ENCODE results near the gene MAPK8.
"Not testable (repeated sequence)": the region's sequence is repeated elsewhere in the genome, so short reads cannot be mapped to it uniquely, and the experiment has no call there.

The MAPK8 gene

DNA sequence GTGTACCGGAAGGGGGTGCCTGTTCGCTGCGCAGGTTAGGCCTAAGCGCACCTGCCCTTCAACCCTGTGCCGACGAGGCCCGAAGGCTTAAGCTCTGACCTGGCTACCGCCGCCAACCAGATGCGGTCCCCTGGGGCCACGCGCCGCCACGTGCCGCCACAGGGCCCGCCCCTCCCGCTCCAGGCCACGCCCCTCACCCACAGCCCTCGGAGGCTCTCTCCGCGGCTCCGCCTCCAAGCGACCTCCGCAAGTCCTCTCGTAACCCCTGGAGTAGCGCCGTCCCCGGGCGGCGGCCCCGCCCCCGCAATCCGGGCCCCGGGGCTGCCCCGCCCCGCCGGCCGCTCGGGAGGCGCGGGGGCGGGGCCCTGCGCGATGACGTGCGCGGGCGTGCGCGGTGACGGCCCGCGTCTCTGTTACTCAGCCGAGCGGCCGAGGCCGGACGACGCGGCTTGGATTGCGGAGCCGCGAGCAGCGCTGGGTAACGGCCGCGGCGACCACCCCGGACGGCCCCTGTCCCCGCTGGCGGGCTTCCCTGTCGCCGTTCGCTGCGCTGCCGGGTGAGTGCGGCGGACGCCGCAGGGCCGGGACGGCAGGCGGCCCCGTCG, at the start of gene MAPK8:
TSS of gene MAPK8 (plus strand) at position 413 of the 605 bp plus-strand sequence. CDS start 94,984 bp downstream, outside the sequence.
- peak; percentile 94 for DNase-seq (ENCODE audit: low spot score)

DNA sequence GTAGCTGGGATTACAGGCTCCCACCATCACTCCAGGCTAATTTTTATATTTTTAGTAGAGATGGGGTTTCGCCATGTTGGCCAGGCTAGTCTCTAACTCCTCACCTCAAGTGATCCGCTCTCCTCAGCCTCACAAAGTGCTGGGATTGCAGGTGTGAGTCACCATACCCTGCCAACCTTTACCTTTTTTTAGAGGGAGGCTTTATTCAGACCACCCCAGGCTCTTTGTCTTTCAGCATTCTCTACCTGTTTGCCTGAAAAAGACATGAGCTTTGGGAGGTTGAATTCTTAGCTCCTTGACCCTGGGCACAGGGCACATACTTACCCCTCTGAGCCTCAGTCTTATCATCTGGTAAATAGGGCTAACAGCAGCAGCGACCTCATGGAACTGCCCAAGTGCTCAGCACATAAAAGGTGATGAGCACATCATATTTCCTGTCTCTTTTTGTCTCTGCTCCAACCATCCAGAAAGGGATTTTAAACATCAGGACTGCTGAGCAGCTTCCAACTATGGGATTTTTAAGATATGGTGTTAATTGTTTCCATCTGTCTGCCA, 49.0 kb upstream of the MAPK8 start:
- no peak for DNase-seq (ENCODE audit: low spot score)

DNA sequence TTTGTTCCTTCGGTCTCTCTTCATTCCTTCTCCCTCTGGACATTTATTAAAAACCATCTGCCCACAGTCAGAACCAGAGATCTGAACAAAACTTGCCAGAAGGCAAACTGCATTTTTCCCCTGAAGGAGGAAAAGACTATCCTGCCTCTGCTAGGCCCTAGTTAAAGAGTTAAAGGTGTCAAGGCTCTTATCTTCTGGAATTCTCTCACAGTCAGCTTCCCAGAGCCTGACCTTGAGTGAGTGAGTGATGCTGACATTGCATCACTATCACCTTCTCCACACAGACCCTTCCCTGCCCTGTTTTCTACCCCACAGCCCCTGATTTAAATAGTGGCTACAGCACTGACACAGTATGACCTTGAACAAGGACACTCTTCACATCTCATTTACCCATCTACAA, 48.4 kb upstream of the MAPK8 start:
- DNase-seq (ENCODE audit: low spot score), result no peak

DNA sequence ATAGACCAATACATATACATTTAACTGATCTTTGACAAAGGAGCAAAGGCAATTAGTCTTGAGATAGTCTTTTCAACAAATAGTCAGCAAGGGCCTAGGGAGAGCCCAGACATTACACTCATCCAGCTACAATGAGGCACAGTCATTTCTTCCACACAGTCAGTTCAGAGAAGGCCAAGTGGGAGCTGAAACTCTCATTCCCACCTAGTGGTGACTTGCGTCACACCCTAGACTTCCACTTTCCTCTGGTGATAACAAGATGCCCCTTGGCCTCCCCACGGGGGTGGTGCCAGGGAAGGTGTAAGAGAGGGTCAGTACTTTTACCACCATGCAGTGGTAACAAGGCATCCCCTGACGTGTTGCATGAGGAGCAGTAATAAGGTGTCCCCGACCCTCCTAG, 39.9 kb upstream of the MAPK8 start:
- no peak for DNase-seq (ENCODE audit: low spot score)

DNA sequence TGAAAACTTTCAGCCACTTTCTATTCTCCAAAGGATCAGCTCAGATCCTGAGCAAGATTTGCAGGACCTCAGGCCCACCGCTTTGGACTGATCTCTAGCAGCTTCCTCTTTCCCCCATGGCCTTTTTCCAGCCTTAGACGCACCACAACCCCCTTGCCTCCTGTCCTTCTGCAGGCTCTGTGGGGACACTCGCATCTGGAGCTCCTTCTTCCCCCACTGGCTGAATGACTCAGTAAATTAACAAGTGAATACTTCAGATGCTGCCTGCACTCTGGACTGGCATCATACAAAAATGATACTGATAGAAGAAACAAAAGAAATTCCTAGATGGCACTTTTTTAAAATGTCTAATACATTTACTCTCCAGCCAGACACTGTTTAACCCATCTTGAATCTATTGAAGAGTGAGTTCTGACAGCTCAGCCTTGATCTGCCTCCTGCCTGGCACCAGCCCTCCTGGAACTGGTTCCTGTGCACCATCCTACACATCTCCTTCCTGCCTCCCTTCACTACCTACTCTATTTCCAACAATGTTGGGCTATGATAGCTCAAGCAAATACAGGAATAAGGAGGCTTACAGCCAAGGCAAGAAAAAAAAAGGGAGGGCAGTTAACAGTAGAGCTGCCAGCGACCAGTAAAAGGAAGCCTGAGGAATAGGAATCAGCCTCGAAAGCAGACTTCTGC, 35.3 kb upstream of the MAPK8 start:
- no peak for DNase-seq (ENCODE audit: low spot score)

DNA sequence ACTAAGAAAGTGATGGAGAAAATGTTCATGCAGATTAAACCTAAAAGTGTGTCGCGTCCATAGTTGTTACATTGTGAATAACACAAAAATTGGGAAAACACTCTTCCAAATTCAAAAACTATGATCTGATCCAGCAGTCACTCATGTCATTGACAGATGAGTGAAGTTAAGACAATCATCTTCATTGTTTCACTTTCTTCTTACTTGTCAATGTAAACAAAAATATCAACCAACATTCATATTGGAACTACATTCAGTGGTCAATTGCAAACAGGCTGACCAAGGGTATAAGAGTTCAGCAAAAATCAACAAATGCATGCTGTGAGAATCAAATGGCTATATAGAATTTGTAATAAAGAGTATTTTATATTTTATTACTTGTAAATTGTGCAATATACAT, 33.8 kb upstream of the MAPK8 start:
- no peak for DNase-seq (ENCODE audit: low spot score)

DNA sequence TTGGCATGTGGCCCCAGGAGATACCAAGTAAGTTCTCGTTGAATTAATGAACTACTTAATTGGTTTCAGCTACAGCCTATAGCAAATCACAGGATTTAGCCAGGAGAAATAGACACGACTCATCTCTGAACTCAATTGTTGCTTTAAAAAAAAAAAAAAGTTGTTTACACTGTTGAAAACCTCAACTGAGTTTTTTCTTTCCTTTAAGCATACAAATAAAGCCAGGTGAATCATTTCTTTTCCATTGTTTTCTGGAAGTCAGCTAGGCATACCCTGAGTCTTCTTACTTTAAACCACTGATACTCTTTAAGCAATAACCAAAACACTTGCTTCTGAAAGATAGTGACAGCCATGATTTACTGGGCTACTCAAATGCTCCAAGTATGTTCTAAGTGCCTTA, 32.7 kb upstream of the MAPK8 start:
- DNase-seq (ENCODE audit: low spot score), result no peak

DNA sequence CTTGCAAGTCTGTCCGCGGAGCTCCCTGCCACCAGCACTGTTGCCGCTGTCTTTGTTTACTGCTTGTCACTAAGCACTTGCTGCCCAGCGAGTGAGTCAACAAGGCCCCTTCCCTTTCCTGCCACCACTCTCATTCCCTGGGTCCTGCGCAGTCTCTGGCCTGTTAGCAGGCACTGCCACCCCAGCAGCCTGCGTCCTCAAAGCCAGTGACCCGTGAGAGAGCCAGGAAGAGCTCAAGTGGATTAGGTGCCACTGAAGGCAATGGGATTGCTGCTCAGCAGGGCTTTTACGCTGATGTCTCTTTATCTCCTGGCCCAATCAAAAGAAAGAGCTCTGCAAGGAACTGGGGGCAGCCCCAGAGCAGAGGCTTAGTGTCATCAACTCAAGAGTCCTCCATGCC, 31.8 kb upstream of the MAPK8 start, which contains the start of gene FRMPD2:
TSS of gene FRMPD2 (minus strand) at position 61 of the 400 bp plus-strand sequence. CDS start 129 bp downstream, outside the sequence.
- no peak for DNase-seq (ENCODE audit: low spot score)

DNA sequence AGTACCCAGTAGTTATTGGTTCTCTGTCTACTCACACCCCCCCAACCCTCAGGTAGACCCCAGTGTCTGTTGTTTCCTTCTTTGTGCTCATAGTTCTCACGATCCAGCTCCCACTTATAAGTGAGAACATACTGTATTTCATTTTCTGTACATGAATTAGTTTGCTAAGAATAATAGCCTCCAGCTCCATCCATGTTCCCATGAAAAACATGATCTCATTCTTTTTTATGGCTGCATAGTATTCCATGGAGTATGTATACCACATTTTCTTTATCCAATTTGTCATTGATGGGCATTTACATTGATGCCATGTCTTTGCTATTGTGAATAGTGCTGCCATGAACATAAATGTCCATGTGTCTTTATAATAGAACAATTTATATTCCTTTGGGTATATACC, 29.4 kb upstream of the MAPK8 start:
- DNase-seq (ENCODE audit: low spot score), result no peak

DNA sequence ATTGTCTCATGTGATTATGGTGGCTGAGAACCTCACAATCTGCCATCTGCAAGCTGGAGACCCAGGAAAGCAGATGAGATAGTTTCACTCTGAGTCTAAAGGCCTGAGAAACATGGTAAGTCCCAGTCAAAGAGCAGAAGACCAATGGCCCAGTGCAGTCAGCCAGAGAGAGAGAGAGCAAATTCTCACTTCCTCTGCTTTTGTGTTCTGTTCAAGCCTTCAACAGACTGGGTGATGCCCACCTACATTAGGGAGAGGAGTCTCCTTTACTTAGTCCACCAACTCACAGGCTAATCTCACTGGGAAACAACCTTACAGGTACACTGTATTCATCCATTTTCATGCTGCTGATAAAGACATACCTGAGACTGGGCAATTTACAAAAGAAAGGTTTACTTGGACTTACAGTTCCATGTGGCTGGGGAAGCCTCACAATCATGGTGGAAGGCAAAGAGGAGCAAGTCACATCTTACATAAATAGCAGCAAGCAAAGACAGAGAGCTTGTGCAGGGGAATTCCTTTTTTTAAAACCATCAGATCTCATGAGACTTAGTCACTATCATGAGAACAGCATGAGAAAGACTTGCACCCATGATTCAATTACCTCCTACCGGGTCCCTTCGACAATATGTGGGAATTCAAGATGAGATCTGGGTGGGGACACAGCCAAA, 27.3 kb upstream of the MAPK8 start:
- DNase-seq (ENCODE audit: low spot score), result no peak

DNA sequence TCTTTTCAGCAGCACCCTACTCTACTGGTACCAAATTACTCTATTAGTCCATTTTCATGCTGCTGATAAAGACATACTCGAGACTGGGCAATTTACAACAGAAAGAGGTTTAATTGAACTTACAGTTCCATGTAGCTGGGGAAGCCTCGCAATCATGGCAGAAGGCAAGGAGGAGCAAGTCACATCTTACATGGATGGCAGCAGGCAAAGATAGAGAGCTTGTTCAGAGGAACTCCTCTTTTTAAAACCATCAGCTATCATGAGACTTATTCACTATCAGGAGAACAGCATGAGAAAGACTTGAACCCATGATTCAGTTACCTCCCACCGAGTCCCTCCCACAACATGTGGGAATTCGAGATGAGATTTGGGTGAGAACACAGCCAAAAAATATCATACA, 24.8 kb upstream of the MAPK8 start:
- DNase-seq (ENCODE audit: low spot score), result not testable (repeated sequence)

DNA sequence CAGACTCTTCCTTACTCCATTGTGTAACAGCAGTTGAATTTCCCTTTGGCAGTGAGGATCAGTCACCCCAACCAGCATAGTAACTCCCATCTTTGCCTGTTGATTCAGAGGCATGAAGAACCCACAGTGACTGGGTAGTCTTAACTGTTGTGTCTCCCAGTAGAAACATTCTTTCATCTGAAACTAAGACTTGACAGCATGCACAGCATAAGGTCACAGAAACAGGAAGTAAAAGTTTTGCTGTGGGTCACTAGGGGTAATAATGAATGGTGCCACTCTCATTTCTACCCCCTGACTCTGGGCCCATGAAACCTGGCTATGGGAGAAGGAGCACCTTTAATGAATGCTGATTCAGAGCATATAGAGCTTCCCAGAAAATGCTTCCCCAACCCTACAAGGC, 23.6 kb upstream of the MAPK8 start:
- DNase-seq (ENCODE audit: low spot score), result no peak

DNA sequence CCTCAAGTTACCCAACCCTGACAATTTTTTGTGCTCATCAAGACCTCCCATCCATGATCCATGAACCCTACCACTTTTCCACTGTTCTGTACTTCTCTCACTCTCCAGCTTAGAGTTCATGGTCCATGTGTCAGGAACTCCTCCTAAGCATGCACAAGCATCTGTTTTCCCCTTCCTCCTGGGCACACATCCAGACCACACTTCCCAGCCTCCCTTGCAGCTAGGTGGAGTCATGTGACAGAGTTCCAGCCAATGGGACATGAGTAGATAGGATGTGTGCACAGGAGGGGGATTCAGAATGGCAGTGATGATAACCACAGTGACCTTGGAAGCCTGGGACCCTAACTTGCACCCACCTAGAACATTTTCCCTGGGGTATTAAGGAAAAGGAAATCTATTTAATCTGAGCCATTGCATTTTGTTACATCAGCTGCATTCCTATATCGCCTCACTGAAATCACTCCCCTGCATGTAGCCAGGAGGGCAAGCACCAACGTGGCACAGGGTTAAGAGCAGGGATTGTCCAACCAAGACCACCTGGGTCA, 22.4 kb upstream of the MAPK8 start:
- no peak for DNase-seq (ENCODE audit: low spot score)

DNA sequence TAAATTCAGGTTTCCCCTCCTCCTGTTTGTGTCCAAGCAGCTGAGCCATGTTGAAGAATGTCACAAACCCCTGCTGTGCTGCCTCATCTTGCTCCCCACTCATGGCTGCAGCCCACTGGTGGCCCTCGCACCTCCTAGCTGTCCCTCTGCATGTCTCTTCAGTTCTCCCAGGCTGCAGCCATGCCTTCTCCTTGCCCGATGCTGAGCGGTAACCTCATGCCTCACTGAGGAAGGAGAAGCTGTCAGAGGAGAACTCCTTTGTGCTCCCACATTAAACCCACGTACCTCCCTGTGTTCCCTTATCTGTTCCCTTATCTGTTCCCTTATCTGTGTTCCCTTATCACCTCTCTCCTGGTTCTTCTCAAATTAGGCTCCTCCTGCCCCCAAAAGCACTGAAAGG, 21.7 kb upstream of the MAPK8 start:
- DNase-seq (ENCODE audit: low spot score), result no peak

DNA sequence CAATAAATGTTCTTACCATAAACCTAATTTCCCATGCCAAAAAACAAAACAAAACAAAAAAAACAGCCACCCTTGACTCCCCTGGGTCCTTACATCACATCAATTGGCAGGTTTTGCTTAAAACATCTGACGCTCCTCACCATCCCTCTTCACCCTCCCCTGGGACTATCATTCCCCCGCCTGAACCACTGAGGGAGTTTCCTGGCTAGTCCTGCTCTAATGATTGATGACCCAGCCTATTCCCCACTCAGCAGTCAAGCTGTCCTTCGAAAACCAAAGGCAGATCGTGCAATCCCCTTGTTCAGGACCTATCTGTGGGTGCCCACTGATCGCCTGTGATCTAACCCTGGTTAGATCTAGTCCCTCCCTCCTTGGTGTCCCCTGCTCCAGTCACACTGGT, 20.8 kb upstream of the MAPK8 start:
- DNase-seq (ENCODE audit: low spot score), result no peak

DNA sequence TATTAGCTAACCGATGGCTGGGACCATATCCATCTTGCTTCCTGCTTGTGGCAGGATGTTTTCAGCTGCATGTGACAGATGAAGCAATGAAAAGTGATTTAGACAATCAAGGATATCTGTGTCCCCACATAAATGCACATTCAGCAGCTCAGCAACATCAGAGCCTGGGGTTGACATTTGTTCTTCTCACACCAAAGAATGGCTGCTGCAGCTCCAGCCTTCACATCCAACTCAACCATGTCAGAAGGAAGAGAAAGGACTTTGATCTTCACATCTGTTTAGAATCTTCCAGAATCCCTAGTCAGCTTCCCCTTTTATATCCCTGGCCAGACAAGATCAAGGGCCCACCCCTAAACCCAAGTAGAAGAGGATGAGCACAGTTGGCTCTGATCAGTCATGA, 20.1 kb upstream of the MAPK8 start:
- no peak for DNase-seq (ENCODE audit: low spot score)

DNA sequence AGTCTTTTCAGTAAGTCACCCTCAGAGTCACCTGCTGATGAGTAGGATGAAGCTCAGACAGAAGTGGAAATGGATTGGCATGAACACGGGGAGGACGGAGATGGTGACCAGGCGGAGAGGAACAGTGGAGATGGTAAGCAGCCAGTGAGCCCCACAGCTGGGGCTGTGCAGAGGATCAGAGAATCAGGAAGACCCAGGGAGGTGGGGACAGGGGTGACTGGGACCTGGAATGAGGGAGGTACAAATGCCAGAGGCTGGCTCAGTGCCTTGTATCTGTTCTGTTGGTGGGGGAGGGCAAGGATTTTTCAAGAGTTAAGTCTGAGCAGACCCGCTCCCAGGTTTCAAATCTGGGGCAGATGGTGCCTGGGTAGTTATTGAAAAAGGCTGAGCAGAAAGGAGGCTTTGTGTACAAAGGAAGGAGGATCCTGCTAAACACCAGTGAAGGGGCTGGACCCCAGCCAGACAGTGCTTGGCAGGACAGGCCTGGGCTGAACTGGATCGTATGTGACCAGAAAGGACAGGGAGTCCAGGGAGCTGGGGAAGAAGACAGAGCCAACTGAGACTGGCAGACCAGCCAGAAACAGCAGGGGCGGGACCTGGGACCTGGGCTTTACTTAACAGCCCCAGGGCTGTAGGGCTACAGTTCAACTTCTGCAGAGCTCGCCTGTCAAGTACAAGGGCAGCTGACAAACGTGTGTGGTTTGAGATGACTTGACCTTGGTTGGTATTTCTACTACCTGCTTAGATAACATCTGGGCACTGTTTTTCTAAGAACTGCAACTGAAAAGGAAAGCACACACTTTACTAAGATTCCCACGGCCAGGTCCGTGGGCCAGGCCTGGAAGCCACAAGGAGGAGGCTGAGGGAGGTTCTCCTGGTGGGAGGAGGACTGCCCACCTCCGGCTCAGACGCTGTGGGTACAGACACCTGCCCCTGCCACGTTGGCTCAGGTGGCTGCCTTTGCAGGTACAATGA, 18.8 kb upstream of the MAPK8 start:
- no peak for DNase-seq (ENCODE audit: low spot score)

DNA sequence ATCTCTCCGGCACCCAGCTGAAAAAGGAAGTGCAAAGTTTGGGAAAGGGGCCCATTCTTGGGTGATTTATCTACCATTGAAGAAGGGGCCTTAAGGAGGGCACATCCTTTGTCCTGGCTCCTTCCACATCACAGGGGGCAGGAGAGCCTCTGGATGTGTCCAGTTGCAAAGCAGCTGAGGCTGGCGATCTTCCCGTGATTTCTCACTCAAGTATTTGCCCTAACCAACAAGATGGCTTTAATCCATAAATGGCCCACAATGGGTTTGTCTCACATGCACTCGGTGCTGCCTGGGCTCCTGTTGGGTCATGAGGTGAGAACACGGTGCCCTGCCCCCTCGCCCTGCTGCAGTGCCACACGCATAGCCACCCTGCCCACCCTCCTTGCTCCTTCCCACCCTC, 17.8 kb upstream of the MAPK8 start:
- no peak for DNase-seq (ENCODE audit: low spot score)

DNA sequence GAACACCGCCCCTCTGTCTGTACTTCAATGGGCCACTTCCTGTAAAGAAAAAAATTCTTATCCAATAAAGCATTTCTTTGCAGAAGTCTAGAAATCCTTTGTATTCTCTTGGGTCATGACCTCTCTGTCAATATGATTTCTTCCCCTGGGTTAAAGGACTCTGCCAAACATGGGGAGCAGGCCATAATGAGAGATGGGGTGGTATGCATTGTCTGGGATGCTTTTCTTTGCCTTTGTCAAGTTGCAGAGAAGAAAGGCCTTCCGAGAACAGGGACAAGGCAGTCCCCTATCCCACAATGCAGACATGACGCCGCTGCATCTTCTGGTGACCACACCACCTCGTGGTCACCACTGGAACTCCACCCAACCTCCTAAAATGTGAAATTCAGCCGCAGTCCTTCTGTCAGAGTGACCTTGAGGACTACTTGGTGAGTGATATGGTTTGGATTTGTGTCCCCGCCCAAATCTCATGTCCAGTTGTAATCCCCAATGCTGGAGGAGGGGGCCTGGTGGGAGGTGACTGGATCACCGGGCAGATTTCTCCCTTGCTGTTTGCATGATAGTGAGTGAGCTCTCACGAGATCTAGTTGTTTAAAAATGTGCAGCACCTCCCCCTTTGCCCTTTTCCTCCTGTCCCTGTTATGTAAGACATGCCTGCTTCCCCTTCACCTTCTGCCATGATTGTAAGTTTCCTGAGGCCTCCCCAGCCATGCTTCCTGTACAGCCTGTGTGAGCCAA, 16.8 kb upstream of the MAPK8 start:
- peak; percentile 50 for DNase-seq (ENCODE audit: low spot score)

DNA sequence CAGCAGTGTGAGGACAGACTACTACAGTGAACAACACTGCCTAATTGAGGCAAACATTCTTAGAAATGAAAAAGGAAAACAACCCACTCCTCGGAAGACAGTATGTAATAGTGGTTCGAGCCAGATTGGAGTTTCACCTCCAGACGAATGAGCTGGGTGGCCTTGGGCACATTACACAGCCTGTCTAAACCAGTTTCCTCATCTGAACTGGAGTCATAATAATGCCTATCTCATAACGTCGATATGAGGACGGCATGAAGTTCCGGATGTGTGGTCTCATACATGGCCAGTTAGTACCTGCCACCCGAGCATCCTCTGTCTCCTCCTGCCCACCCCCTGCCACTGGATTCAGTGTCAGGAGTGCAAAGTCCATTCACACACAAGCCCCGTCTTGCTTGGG, 16.2 kb upstream of the MAPK8 start:
- no peak for DNase-seq (ENCODE audit: low spot score)

DNA sequence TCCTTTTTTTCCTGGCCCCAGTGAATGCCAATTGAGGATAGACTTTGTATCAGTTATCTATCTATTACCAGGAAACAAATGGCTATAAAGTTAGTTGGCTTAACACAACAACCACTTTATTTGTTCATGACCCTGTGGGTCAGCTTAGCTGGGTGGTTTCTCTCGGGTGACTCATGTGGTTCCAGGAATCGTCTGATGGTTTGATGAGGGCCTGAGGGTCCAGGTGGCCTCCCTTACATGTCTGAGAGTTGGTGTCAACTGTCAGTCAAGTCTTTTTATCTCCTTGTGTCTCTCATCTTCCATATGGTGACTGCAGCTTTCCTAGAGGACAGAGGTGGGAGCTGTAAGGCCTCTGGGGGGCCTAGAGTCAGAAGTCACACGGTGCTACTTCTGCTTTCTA, 15.3 kb upstream of the MAPK8 start:
- no peak for DNase-seq (ENCODE audit: low spot score)
